Neural cell (in vitro differentiated cells): Measurements from ENCODE around the gene ESR2. TPM values are rescaled to one million over a fixed set of nuclear protein-coding genes. Genes with fewer than 3 reads are reported as not detected.

Experiments used
- H2AFZ ChIP-seq: fragments of 200-600, 300-800 bp; sonication (generic), shearing (Covaris generic); 2 replicates; pipeline ENCODE4 v1.6.0; 2014; ENCODE audit warnings: low read depth, mild to moderate bottlenecking, antibody characterized with exemption, low read length, moderate library complexity
- H3F3A ChIP-seq: fragments of 200-600 bp; shearing (Covaris generic); 2 replicates; pipeline ENCODE4 v1.6.1; 2016; ENCODE audit warnings: mild to moderate bottlenecking, moderate library complexity, mixed read lengths, antibody characterized with exemption, low read length; ENCODE audit not compliant: insufficient read depth, poor library complexity, severe bottlenecking
- H3K27ac ChIP-seq: fragments of 200-600, 300-800 bp; sonication (generic), shearing (Covaris generic); 2 replicates; pipeline ENCODE4 v1.5.1; 2014; ENCODE audit warnings: mild to moderate bottlenecking, low read length, moderate library complexity
- H3K27me3 ChIP-seq: fragments of 300-800, 200-600 bp; sonication (generic), shearing (Covaris generic); 2 replicates; pipeline ENCODE4 v1.6.0; 2014; ENCODE audit warnings: mild to moderate bottlenecking, low read depth, low read length, moderate library complexity; ENCODE audit not compliant: insufficient read depth
- H3K36me3 ChIP-seq: fragments of 300-800, 200-600 bp; sonication (generic), shearing (Covaris generic); 2 replicates; pipeline ENCODE4 v1.5.1; 2014; ENCODE audit warnings: mild to moderate bottlenecking, antibody characterized with exemption, low read length, moderate library complexity; ENCODE audit not compliant: insufficient read depth
- H3K4me2 ChIP-seq: fragments of 300-800, 200-600 bp; sonication (generic), shearing (Covaris generic); 2 replicates; pipeline ENCODE4 v1.6.0; 2014; ENCODE audit warnings: mild to moderate bottlenecking, low read length
- H3K4me3 ChIP-seq: fragments of 300-800, 200-600 bp; sonication (generic), shearing (Covaris generic); 2 replicates; pipeline ENCODE4 v1.5.1; 2014; ENCODE audit warnings: mild to moderate bottlenecking, low read length, moderate library complexity
- H3K79me2 ChIP-seq: fragments of 200-600 bp; shearing (Covaris generic); replicated peaks from 2 replicates; pipeline ENCODE4 v1.6.0; 2014; ENCODE audit warnings: mild to moderate bottlenecking, low read length, moderate library complexity; ENCODE audit not compliant: insufficient read depth
- H3K9ac ChIP-seq: fragments of 300-800, 200-600 bp; sonication (generic), shearing (Covaris generic); 2 replicates; pipeline ENCODE4 v1.6.1; 2016; ENCODE audit warnings: mild to moderate bottlenecking, low read length, mixed read lengths
- H3K9me2 ChIP-seq: fragments of 200-600 bp; shearing (Covaris generic); 2 replicates; pipeline ENCODE4 v1.6.1; 2016; ENCODE audit warnings: mild to moderate bottlenecking, low read length, mixed read lengths; ENCODE audit not compliant: insufficient read depth
- H3K9me3 ChIP-seq: fragments of 200-600, 300-800 bp; sonication (generic), shearing (Covaris generic); 2 replicates; pipeline ENCODE4 v1.6.1; 2016; ENCODE audit warnings: mild to moderate bottlenecking, mixed run types, low read length, moderate library complexity, mixed read lengths
- H4K20me1 ChIP-seq: fragments of 200-600 bp; shearing (Covaris generic); 2 replicates; pipeline ENCODE4 v1.6.1; 2016; ENCODE audit warnings: mild to moderate bottlenecking, mixed run types; ENCODE audit not compliant: insufficient read depth
- EP300 ChIP-seq: fragments of 450-650 bp; conservative IDR thresholded peaks from 2 replicates; pipeline ENCODE4 v1.6.1; 2014; ENCODE audit warnings: antibody characterized with exemption, mild to moderate bottlenecking, moderate library complexity; ENCODE audit not compliant: poor library complexity, severe bottlenecking
- EZH2 ChIP-seq: fragments of 200-600, 300-800 bp; shearing (Covaris generic), sonication (generic); IDR thresholded peaks from 2 replicates; pipeline ENCODE4 v1.6.1; 2014; ENCODE audit warnings: antibody characterized with exemption, low read length, borderline replicate concordance, mild to moderate bottlenecking; ENCODE audit not compliant: insufficient read depth, poor library complexity, severe bottlenecking
- MXI1 ChIP-seq: fragments of 450-650 bp; conservative IDR thresholded peaks from 2 replicates; pipeline ENCODE4 v1.6.1; 2014; ENCODE audit warnings: antibody characterized with exemption, mild to moderate bottlenecking; ENCODE audit not compliant: poor library complexity, severe bottlenecking
- POLR2AphosphoS5 ChIP-seq: IDR thresholded peaks from 2 replicates; pipeline ENCODE4 v1.6.1; 2012
- RAD21 ChIP-seq: fragments of 450-650 bp; conservative IDR thresholded peaks from 2 replicates; pipeline ENCODE4 v1.6.1; 2014; ENCODE audit warnings: antibody characterized with exemption, mild to moderate bottlenecking, moderate library complexity
- SMC3 ChIP-seq: fragments of 450-650 bp; conservative IDR thresholded peaks from 2 replicates; pipeline ENCODE4 v1.6.1; 2014; ENCODE audit warnings: antibody characterized with exemption, mild to moderate bottlenecking, moderate library complexity; ENCODE audit not compliant: poor library complexity
- TAF1 ChIP-seq: IDR thresholded peaks from 2 replicates; pipeline ENCODE4 v1.6.1; 2012; ENCODE audit warnings: low read depth
- polyA plus RNA-seq: library from polyadenylated mRNA; depleted of rRNA; stranded (reverse); fragments of >200 nt; gene quantifications from 2 replicates; pipeline ENCODE4 v1.2.3, GENCODE V29; 2014
- TF ChIP-seq, protein P1 (sequence below): IDR thresholded peaks from 2 replicates; pipeline ENCODE4 v1.6.1; 2012; ENCODE audit warnings: borderline replicate concordance
- TF ChIP-seq, protein P2 (sequence below): fragments of 450-650 bp; IDR thresholded peaks from 2 replicates; pipeline ENCODE4 v1.5.1; 2014; ENCODE audit warnings: antibody characterized with exemption, mild to moderate bottlenecking, moderate library complexity; ENCODE audit not compliant: poor library complexity, severe bottlenecking

Gene ESR2
- polyA plus RNA-seq, 1 donor from 2014 or later, result 0.35 TPM

DNA sequence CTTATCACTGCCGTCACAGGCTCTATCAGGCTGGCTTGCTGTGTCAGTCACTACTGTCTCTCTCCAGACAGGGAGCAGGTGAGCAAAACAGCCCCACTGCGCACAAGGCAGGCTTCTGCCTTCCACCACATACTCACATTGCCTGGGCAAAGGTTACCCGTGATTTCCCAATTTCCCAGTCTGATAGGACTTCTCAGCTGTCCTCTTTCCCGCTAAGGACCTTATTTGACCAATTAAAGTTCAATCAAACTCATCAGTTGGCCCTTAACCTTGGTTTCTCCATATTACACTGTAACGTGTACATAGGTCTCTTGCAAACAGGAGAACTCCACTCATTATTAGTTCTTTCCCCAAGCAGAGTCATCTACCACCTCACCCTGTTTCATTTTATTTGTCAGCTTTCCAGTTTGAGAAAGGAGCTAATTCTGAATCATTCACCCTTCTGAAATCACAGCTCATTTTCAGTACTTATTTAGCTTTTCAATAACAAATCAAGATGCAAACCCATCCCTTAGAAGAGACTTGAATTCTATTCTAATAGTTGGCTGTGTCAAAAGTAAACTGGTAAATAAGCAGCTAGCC, 170.8 kb downstream of the ESR2 start:
- H3K27me3 ChIP-seq, result no peaks in the 10 kb centered on the region
- H3K4me2 ChIP-seq, result no peak overlapping the region
- TF ChIP-seq, protein P1, sequence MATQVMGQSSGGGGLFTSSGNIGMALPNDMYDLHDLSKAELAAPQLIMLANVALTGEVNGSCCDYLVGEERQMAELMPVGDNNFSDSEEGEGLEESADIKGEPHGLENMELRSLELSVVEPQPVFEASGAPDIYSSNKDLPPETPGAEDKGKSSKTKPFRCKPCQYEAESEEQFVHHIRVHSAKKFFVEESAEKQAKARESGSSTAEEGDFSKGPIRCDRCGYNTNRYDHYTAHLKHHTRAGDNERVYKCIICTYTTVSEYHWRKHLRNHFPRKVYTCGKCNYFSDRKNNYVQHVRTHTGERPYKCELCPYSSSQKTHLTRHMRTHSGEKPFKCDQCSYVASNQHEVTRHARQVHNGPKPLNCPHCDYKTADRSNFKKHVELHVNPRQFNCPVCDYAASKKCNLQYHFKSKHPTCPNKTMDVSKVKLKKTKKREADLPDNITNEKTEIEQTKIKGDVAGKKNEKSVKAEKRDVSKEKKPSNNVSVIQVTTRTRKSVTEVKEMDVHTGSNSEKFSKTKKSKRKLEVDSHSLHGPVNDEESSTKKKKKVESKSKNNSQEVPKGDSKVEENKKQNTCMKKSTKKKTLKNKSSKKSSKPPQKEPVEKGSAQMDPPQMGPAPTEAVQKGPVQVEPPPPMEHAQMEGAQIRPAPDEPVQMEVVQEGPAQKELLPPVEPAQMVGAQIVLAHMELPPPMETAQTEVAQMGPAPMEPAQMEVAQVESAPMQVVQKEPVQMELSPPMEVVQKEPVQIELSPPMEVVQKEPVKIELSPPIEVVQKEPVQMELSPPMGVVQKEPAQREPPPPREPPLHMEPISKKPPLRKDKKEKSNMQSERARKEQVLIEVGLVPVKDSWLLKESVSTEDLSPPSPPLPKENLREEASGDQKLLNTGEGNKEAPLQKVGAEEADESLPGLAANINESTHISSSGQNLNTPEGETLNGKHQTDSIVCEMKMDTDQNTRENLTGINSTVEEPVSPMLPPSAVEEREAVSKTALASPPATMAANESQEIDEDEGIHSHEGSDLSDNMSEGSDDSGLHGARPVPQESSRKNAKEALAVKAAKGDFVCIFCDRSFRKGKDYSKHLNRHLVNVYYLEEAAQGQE, result no peak
- TF ChIP-seq RAD21 (no peak), TAF1 (no peak), POLR2AphosphoS5 (no peak), SMC3 (no peak), EP300 (no peak), EZH2 (no peak), MXI1 (no peak)
- TF ChIP-seq, protein P2, sequence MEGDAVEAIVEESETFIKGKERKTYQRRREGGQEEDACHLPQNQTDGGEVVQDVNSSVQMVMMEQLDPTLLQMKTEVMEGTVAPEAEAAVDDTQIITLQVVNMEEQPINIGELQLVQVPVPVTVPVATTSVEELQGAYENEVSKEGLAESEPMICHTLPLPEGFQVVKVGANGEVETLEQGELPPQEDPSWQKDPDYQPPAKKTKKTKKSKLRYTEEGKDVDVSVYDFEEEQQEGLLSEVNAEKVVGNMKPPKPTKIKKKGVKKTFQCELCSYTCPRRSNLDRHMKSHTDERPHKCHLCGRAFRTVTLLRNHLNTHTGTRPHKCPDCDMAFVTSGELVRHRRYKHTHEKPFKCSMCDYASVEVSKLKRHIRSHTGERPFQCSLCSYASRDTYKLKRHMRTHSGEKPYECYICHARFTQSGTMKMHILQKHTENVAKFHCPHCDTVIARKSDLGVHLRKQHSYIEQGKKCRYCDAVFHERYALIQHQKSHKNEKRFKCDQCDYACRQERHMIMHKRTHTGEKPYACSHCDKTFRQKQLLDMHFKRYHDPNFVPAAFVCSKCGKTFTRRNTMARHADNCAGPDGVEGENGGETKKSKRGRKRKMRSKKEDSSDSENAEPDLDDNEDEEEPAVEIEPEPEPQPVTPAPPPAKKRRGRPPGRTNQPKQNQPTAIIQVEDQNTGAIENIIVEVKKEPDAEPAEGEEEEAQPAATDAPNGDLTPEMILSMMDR, result no peak
- H3K9ac ChIP-seq, result no peak overlapping the region
- H4K20me1 ChIP-seq, result no peaks in the 10 kb centered on the region
- H3K4me3 ChIP-seq, result no peak overlapping the region
- H3K36me3 ChIP-seq, result no peaks in the 10 kb centered on the region
- H3K9me3 ChIP-seq, result no peaks in the 10 kb centered on the region
- H3K79me2 ChIP-seq, result no peaks in the 10 kb centered on the region
- H3K9me2 ChIP-seq, result no peaks in the 10 kb centered on the region
- no peak overlapping the region for H2AFZ ChIP-seq
- no peaks in the 10 kb centered on the region for H3F3A ChIP-seq
- no peak overlapping the region for H3K27ac ChIP-seq

DNA sequence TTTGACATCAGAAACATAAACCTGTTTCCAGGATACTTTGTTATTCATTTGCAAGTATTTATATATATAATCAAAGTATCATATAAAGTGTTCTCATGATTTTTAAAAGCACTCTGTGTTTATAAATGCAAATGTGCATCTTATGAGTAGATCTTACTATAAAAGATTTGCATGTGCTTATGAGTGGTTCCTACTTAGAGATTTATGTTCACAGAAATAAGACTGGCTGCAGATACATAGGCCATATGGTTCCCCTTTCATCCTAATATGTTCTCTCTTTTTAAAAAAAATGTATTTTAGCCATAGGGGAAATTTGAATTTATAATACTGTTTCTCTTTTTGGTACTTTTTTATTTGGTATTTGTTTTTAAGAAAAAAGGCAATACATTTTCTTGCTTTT, 174.2 kb downstream of the ESR2 start:
- no peaks in the 10 kb centered on the region for H3K27me3 ChIP-seq
- H4K20me1 ChIP-seq, result no peaks in the 10 kb centered on the region
- no peak overlapping the region for H2AFZ ChIP-seq
- no peak overlapping the region for H3K9ac ChIP-seq
- H3K4me3 ChIP-seq, result no peak overlapping the region
- H3K9me2 ChIP-seq, result no peaks in the 10 kb centered on the region
- H3F3A ChIP-seq, result no peaks in the 10 kb centered on the region
- H3K9me3 ChIP-seq, result no peaks in the 10 kb centered on the region
- TF ChIP-seq EZH2 (no peak), RAD21 (no peak), SMC3 (no peak), TAF1 (no peak), MXI1 (no peak), POLR2AphosphoS5 (no peak), EP300 (no peak)
- TF ChIP-seq, protein P1, result no peak
- TF ChIP-seq, protein P2, result no peak
- H3K4me2 ChIP-seq, result no peak overlapping the region
- H3K27ac ChIP-seq, result no peak overlapping the region
- H3K79me2 ChIP-seq, result no peaks in the 10 kb centered on the region
- H3K36me3 ChIP-seq, result no peaks in the 10 kb centered on the region
